HG02588 (cell line): ENCODE results near the gene NCAM2.
"Not testable (repeated sequence)": the region's sequence is repeated elsewhere in the genome, so short reads cannot be mapped to it uniquely, and the experiment has no call there.

ENCODE experiments used
- ATAC-seq: cut with Tn5 transposase; IDR thresholded peaks from one replicate; pipeline ENCODE4 v1.9.1; 2021; ENCODE audit warnings: mild to moderate bottlenecking, moderate library complexity; ENCODE audit not compliant: unreplicated experiment

NCAM2 gene

GRCh38 chr21:21101911-21102310 is 103.7 kb downstream of the NCAM2 start:
- ATAC-seq, result no peak

- no peak for ATAC-seq
These were observed 104.7 kb downstream of the NCAM2 start for GRCh38 chr21:21102896-21103295.

GRCh38 chr21:21103692-21104091 is 105.5 kb downstream of the NCAM2 start:
- no peak for ATAC-seq

GRCh38 chr21:21109736-21110135 is 111.5 kb downstream of the NCAM2 start:
- no peak for ATAC-seq

GRCh38 chr21:21111309-21111920 is 113.2 kb downstream of the NCAM2 start:
- ATAC-seq, result no peak

- no peak for ATAC-seq
These were observed 116.3 kb downstream of the NCAM2 start for GRCh38 chr21:21114461-21114860.

GRCh38 chr21:21119091-21119490 is 120.9 kb downstream of the NCAM2 start:
- no peak for ATAC-seq

GRCh38 chr21:21122680-21123079 is 124.5 kb downstream of the NCAM2 start:
- no peak for ATAC-seq

- no peak for ATAC-seq
These were observed 134.2 kb downstream of the NCAM2 start for GRCh38 chr21:21132390-21132789.

- no peak for ATAC-seq
These were observed 139.8 kb downstream of the NCAM2 start for GRCh38 chr21:21137986-21138385.

GRCh38 chr21:21146587-21147373 is 148.6 kb downstream of the NCAM2 start:
- ATAC-seq, result no peak

GRCh38 chr21:21147374-21147745 is 149.2 kb downstream of the NCAM2 start:
- no peak for ATAC-seq

- ATAC-seq, result no peak
These were observed 149.8 kb downstream of the NCAM2 start for GRCh38 chr21:21148009-21148408.

- ATAC-seq, result no peak
These were observed 150.3 kb downstream of the NCAM2 start for GRCh38 chr21:21148514-21148913.

GRCh38 chr21:21149445-21149844 is 151.2 kb downstream of the NCAM2 start:
- not testable (repeated sequence) for ATAC-seq

GRCh38 chr21:21151231-21151630 is 153.0 kb downstream of the NCAM2 start:
- no peak for ATAC-seq

- no peak for ATAC-seq
These were observed 158.2 kb downstream of the NCAM2 start for GRCh38 chr21:21156397-21156796.

- no peak for ATAC-seq
These were observed 158.7 kb downstream of the NCAM2 start for GRCh38 chr21:21156957-21157356.

- no peak for ATAC-seq
These were observed 160.2 kb downstream of the NCAM2 start for GRCh38 chr21:21158376-21158918.

- ATAC-seq, result no peak
These were observed 161.2 kb downstream of the NCAM2 start for GRCh38 chr21:21159253-21159899.

- no peak for ATAC-seq
These were observed 164.6 kb downstream of the NCAM2 start for GRCh38 chr21:21162786-21163185.

- ATAC-seq, result no peak
These were observed 165.7 kb downstream of the NCAM2 start for GRCh38 chr21:21163904-21164303.
